ENCODE results near the gene DDX17. TPM values are rescaled to one million over a fixed set of nuclear protein-coding genes. Genes with fewer than 3 reads are reported as not detected.
A peak's percentile ranks its signal among the peaks of the same experiment; 100 is the strongest.
"Not testable (repeated sequence)": the region's sequence is repeated elsewhere in the genome, so short reads cannot be mapped to it uniquely, and the experiment has no call there.

Gene DDX17
- total RNA-seq, 2 experiments from 2014 or later, result 254 to 256 TPM

DNA sequence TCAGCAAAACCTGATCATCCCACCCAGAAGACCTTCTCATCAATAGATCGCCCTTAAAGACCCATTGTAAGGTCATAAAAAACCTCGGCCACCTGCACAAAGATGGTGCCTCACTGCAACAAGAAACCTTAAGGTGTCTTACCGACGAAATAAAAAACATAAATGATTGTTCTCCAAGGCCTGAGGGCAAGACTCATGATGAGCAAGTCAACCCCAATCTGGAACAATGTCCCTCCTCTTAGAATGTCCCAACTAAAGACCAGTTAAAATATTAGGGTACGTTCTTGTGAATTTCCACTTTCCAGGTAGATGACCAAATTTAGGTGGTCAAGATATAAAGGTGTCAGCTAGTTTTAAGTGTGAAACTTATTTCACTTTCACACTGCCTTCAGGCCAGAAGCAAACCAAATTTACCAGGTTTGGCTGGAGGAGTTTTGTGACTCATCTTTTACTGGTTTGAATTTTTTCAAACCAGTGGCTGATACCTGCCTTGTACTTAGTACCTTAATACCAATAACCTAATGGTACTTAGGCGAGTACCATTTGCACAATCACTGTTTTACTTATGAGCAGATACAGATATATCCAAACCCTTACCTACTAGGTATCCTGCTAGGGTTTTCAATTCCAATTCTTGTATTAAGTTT, 23.3 kb downstream of the DDX17 start:
- H3K9me3 Mint-ChIP-seq, result no peaks in the 10 kb centered on the region
- H3K27ac Mint-ChIP-seq, result no peak overlapping the region
- no peak for DNase-seq
- H3K4me3 Mint-ChIP-seq, result no peak overlapping the region
- H3K27me3 Mint-ChIP-seq, result no peaks in the 10 kb centered on the region
- H3K4me1 Mint-ChIP-seq, result peaks cover 34% of the 10 kb centered on the region
- H3K36me3 Mint-ChIP-seq, result peaks cover 61% of the 10 kb centered on the region

DNA sequence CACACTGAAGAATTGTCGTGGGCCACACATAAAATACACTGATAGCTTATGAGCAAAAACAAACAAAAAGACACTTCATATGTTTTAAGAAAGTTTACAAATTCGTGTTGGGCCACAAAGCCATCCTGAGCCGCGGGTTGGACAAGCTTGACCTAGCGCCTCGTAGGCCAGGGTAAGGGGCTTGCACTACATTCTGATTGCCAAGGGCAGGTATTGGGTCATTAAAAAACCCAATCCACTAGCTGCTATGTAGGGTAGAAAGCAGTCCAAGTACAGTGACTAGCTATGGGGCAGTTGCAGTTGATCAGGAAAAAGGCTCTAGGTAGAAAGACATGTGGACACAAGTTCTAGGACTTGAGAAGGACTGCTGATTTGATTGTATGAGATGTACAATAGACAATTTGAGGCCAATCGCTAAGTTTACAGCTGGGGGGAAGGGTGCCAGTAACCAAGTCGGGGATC, 24.2 kb downstream of the DDX17 start:
- H3K9me3 Mint-ChIP-seq, result no peaks in the 10 kb centered on the region
- no peak for DNase-seq
- peaks cover 32% of the 10 kb centered on the region for H3K4me1 Mint-ChIP-seq
- no peak overlapping the region for H3K27ac Mint-ChIP-seq
- H3K4me3 Mint-ChIP-seq, result no peak overlapping the region
- peaks cover 55% of the 10 kb centered on the region for H3K36me3 Mint-ChIP-seq
- H3K27me3 Mint-ChIP-seq, result no peaks in the 10 kb centered on the region

DNA sequence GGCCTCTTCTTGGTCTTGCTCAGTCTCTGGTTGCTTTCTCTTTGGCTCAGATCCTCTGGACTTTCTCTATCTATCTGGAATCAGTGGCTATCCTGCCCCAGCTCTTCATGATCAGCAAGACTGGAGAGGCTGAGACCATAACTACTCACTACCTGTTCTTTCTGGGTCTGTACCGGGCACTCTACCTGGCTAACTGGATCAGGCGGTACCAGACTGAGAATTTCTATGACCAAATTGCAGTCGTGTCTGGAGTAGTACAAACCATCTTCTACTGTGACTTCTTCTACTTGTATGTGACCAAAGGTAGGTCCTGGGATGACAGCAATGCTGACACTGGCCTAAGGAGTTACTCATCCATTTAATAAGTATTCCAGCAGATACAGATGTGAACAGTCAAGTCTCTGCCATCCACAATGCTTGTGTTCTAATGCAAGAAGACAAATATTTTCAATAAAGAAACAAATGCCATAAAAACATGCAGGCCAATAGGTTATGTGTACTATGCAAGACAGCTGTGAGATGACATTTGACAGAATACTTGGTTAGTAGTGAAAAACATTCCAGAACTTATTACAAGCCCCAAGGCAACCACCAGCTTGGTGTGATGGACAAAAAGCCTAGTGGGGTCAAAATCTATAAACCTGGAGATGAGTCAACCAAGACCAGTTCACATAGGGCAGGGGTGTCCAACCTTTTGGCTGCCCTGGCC, 24.8 kb downstream of the DDX17 start:
- DNase-seq, result no peak
- H3K9me3 Mint-ChIP-seq, result no peaks in the 10 kb centered on the region
- H3K4me3 Mint-ChIP-seq, result no peak overlapping the region
- H3K27me3 Mint-ChIP-seq, result no peaks in the 10 kb centered on the region
- H3K36me3 Mint-ChIP-seq, result peaks cover 49% of the 10 kb centered on the region
- peak overlapping the region; percentile 61 for H3K27ac Mint-ChIP-seq
- peaks cover 27% of the 10 kb centered on the region for H3K4me1 Mint-ChIP-seq

DNA sequence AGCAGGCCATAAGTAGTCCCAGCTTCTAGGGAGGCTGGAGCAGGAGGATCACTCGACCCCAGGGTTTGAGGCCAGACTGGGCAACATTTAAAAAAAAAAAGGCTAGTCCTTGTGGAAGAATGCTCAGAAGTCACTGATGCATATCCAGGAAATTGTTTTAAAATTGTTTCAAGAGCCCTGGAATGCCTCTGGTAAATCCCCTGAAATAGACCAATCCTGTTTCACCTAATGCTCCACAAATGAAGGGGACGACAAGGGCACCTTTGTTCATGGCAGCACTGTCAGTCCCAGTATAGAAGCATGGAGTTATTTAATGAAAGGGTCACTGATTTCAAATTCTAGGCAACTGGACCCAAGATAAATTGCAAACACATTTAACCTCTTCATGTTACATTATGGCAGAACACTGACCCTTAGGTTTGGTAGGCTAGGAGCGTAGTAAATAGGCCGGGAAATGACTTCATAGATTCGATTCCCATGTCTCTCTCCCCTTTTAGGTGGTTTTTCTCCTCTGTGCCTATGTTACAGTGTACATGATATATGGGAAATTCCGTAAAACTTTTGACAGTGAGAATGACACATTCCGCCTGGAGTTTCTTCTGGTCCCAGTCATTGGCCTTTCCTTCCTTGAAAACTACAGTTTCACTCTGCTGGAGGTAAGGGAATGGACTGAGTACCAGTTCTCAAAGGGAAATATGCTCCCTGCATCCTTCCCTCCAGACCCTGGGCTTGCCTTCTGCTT, 26.8 kb downstream of the DDX17 start:
- Mint-ChIP-seq H3K27ac (no peak overlapping the region), H3K4me3 (no peak overlapping the region), H3K36me3 (peaks cover 33% of the 10 kb centered on the region), H3K9me3 (no peaks in the 10 kb centered on the region), H3K4me1 (peaks cover 17% of the 10 kb centered on the region), H3K27me3 (no peaks in the 10 kb centered on the region)
- DNase-seq, result no peak

DNA sequence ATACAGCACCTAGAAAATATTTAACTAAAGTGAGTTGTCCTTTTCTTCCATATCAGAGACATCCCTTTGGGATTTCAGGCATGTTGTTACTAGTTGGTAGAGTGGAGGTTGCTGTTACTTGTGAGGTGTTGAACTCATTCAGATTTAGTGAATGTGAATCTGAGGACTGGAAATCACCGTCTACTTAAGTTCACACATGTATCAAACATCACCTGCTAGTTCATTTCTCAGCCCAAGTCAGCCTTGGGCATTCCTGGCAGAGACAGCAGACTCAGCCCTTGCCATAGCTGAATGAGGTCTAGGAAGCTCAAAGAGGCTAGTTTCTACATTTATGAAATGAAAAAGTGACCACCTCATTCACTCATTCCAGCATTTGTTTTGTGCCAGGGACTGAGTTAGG, 28.5 kb downstream of the DDX17 start:
- Mint-ChIP-seq H3K36me3 (peaks cover 17% of the 10 kb centered on the region), H3K27me3 (no peaks in the 10 kb centered on the region), H3K4me3 (no peak overlapping the region), H3K4me1 (peaks cover 5% of the 10 kb centered on the region), H3K9me3 (no peaks in the 10 kb centered on the region), H3K27ac (no peak overlapping the region)
- no peak for DNase-seq

DNA sequence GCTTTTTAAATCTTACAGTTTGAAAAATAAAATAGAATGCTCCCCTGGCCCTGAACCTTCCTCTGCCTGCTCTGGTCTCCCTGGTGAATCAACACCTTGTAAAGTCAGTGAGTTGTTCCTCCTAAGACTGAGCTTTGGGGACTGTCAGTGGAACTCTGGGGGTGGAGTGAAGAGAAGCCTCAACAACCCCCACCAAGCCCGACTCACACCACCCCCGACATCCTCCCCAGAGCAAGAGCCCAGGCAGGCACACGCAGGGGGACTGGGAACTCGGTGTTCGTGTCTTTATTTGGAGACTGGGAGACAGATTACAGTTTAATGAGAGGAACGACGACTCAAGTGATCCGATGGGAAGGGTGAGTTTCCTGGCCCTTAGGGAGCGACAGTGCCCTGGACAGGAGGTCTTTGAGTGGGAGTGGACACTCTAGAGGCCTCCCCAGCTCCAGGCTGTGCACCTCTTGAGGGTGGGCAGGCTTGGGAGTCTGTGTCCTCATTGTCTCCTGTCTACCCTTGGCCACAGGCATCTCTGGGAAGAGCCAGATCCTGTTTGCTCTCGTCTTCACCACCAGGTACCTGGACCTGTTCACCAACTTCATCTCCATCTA, 32.0 kb downstream of the DDX17 start:
- H3K27ac Mint-ChIP-seq, result no peak overlapping the region
- H3K4me3 Mint-ChIP-seq, result no peak overlapping the region
- H3K4me1 Mint-ChIP-seq, result peaks cover 5% of the 10 kb centered on the region
- no peaks in the 10 kb centered on the region for H3K9me3 Mint-ChIP-seq
- no peak for DNase-seq
- peaks cover 2% of the 10 kb centered on the region for H3K27me3 Mint-ChIP-seq
- no peaks in the 10 kb centered on the region for H3K36me3 Mint-ChIP-seq

DNA sequence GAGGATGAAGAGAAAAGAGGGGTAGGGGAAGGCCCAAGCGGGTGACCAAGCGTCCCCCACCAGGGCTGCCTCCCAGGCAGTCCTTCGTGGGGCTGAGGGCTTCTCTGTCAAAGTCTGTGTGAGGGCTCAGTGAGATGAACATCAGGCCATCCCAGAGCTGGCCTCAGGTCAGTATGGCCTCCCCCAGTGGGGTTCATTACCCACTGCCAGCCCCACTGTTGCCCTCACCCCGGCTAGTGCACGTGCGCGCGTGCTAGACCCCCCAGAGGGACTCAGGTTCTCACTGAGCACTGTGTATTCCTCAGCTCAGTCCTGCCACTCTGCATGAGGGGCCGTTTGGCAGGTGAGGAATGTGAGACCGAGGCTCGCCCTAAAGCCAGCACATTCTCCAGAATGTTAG, 34.9 kb downstream of the DDX17 start:
- Mint-ChIP-seq H3K27me3 (peaks cover 20% of the 10 kb centered on the region), H3K36me3 (no peaks in the 10 kb centered on the region), H3K9me3 (no peaks in the 10 kb centered on the region), H3K27ac (no peak overlapping the region), H3K4me3 (no peak overlapping the region), H3K4me1 (peaks cover 12% of the 10 kb centered on the region)
- no peak for DNase-seq

DNA sequence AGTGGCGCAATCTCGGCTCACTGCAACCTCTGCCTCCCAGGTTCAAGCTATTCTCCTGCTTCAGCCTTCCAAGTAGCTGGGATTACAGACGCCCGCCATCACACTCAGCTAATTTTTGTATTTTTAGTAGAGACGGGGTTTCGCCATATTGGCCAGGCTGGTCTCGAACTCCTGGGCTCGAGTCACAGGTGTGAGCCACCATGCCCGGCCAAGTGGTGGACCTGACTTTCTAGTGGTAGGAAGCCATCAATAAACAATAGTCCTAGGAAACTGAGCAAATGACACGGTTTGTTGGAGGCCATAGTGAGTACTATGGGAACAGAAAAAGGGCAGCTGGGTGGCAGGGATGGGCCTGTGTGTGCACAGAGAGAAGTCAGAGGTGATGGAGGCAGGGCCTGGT, 35.9 kb downstream of the DDX17 start:
- H3K36me3 Mint-ChIP-seq, DNase-seq, H3K4me3 Mint-ChIP-seq, H3K27ac Mint-ChIP-seq, H3K9me3 Mint-ChIP-seq, H3K4me1 Mint-ChIP-seq: not testable (repeated sequence)
- H3K27me3 Mint-ChIP-seq, result peaks cover 30% of the 10 kb centered on the region

DNA sequence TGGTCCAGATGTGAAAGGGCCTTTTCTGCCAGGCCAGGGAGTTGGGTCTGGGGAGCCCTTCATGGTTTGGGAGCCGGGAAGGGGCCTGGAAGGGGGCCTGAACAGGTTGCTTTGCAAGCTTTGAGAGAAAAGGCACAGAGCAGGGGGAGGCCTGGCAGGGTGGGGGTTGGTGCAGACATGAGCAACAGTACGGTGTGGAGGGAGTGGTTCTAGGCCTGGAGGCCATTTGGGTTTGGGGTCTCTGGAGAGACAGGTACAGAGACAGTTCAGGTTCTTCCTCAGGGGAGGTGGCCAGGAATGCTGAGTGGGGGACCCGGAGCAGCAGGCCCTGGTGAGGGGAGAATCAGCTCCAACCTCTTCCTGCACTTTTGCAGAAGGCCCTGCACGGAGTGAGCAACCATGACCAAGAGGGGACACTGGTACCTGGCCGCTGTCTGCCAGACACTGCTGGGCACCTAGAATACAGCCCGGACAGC, 36.8 kb downstream of the DDX17 start:
- Mint-ChIP-seq H3K4me1 (peaks cover 9% of the 10 kb centered on the region), H3K27ac (no peak overlapping the region), H3K36me3 (no peaks in the 10 kb centered on the region), H3K27me3 (peaks cover 38% of the 10 kb centered on the region), H3K9me3 (no peaks in the 10 kb centered on the region), H3K4me3 (no peak overlapping the region)
- no peak for DNase-seq

DNA sequence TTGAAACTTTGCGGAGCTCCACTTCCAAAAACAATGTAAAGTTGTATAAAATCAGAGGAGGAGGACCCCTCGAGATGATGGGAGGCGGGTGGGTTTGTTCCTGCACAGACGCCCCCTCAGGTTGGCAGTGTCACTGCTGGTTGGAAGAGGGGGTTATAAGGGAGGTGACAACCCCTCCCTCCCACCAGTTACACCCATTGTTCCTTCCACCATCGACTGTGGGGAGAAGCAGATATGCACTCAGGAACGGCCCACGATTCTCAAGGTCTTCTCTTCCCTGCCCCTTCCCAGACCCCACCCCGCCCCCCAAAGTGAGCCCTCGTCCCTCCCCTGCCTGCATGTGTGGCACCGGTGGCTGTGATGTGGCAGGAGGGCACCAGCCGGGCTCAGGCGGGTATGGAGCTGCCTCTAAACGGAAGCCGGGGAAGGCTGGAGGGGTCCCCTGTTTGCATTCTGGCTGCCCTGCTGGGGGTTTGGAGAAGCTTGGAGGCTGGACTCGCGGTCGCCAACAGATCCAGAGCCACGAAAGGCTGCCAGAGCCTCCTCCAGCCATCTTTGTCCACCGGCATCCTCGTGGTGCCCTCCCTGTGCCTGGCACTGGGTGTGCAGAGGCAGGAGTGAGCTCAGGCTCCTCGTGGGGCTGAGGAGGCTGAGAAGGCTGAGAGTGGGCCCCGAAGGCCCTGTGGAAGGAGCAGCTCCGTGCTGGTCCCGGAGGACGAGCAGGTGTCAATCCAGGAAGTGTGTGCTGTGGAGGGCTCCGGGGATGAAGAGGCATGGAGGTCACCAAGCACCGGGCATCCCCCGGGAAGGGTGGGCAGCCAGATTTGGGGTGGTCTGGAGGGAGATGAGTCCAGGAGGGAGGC, 37.4 kb downstream of the DDX17 start:
- H3K27ac Mint-ChIP-seq, result no peak overlapping the region
- peaks cover 7% of the 10 kb centered on the region for H3K4me1 Mint-ChIP-seq
- peak overlapping the region; percentile 63 for H3K4me3 Mint-ChIP-seq
- H3K27me3 Mint-ChIP-seq, result peaks cover 45% of the 10 kb centered on the region
- H3K9me3 Mint-ChIP-seq, result no peaks in the 10 kb centered on the region
- no peaks in the 10 kb centered on the region for H3K36me3 Mint-ChIP-seq
- no peak for DNase-seq

DNA sequence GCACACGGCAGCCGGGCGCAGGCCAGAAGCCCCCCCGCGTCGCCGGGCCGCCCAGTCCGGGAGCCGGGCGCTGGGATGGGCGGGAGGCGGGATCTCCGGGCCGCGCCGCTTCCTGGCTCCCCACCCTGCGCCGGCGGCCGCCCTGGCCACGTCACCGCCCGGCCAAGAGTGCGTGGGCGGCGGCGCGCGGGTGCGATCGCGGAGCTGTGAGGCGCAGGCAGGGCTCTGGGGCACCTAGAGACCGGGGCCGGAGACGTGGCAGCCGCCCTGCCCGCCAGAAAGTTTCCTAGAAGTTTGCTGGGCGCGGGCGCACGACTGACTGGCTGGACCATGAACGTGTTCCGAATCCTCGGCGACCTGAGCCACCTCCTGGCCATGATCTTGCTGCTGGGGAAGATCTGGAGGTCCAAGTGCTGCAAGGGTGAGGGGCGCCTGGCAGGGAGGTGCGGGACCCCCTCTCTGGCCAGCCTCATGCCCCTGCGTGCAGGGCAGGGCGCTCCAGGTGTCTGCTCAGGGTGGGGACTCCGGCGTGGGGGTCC, 38.1 kb downstream of the DDX17 start, which contains the start of gene KDELR3:
KDELR3 (plus strand) TSS at position 193 of the 539 bp plus-strand sequence; CDS start at position 331, 138 bp downstream.
- no peak within 1 kb of the TSS for H3K27ac Mint-ChIP-seq
- no peaks in the 10 kb centered on the region for H3K9me3 Mint-ChIP-seq
- peak within 1 kb of the TSS; percentile 63 for H3K4me3 Mint-ChIP-seq
- peaks cover 7% of the 10 kb centered on the region for H3K4me1 Mint-ChIP-seq
- DNase-seq, result peak; percentile 87
- peaks cover 52% of the 10 kb centered on the region for H3K27me3 Mint-ChIP-seq
- H3K36me3 Mint-ChIP-seq, result no peaks in the 10 kb centered on the region

DNA sequence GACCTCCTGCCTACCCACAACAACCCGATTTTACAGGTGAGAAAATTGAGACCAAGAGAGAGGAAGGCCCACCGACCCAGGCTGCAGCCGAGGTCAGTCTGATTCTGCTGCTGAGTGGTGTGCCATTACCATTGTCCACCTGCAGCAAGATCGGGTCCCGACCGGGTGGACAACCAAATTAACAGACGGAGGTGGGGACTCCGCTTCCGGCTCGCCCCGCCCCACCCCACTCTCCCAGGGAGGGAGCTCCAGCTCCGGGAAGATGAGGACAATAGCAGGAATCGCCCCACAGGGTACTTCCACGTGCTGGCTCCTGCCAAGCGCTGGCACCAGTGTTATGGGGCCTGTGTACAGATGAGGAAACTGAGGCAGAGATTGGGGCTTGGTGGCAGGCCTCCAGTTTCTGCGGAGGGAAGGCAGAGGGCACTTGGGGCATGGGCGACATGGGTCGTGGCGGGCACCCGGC, 38.6 kb downstream of the DDX17 start:
- H3K36me3 Mint-ChIP-seq, result no peaks in the 10 kb centered on the region
- H3K4me1 Mint-ChIP-seq, result peaks cover 7% of the 10 kb centered on the region
- peaks cover 57% of the 10 kb centered on the region for H3K27me3 Mint-ChIP-seq
- peak overlapping the region; percentile 63 for H3K4me3 Mint-ChIP-seq
- no peaks in the 10 kb centered on the region for H3K9me3 Mint-ChIP-seq
- DNase-seq, result no peak
- no peak overlapping the region for H3K27ac Mint-ChIP-seq

DNA sequence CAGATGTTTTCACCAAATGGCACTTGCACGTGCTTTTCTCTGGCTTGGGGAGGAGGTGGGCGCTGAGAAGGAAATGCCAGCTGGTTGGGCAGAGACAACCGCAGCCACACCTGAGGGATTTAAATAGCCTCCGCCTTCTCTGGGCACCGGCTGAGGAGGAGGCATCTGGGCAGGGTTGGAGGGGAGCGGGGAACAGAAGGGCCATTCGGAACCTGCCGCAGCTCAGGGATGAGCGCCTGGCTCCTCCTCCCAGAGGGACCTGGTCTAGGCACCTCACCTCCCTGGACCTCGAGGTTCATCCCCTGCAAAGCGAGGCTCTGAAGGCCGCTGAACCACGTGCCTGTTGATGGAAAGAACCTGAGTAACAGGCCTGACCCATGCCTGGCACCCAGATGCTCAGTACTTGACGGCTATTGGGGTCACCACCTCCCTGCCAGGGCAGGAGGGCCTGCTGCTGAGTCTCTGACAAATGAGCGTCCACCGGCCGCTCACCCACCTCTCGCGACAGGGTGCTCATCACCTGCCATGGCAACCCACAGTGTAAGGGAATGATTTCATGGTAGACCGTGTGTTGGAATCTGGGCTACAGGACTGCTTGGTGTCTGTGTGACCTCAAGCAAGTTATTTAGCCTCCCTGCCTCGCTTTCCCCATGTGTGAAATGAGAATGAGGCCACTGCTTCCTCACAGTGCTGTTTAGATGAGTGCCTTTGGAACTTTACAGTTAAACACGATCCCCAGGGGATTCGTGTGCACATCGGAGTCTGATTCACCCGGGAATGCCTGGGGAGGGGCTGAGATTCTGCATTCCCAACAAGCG, 40.2 kb downstream of the DDX17 start:
- Mint-ChIP-seq H3K4me3 (no peak overlapping the region), H3K27ac (no peak overlapping the region), H3K4me1 (peaks cover 8% of the 10 kb centered on the region), H3K36me3 (no peaks in the 10 kb centered on the region), H3K27me3 (peaks cover 71% of the 10 kb centered on the region), H3K9me3 (no peaks in the 10 kb centered on the region)
- DNase-seq, result no peak

All from activated naive CD8-positive, alpha-beta T cell treated with anti-CD3 and anti-CD28 coated beads for 36 hours (primary cell).